Lung microvascular endothelial cell (primary cell): ENCODE results near the gene CCDC73. TPM values are rescaled to one million over a fixed set of nuclear protein-coding genes. Genes with fewer than 3 reads are reported as not detected.
"Not testable (repeated sequence)": the region's sequence is repeated elsewhere in the genome, so short reads cannot be mapped to it uniquely, and the experiment has no call there.

Source experiments
- DNase-seq, 2 donors: peaks; one replicate each; pipeline versions ENCODE4 v3.0.0 to v3.0.0-alpha.2; 2010; ENCODE audit warnings: low read depth in 2 of 2
- total RNA-seq: library from RNA; depleted of rRNA; stranded (reverse); fragments of >200 nt; gene quantifications from 2 replicates; pipeline ENCODE4 v1.2.1, GENCODE V29; 2014

CCDC73 gene
- total RNA-seq, 1 donor from 2014 or later: not detected

GRCh38 chr11:32796425-32796824, 2.0 kb upstream of the CCDC73 start:
- no peak for DNase-seq

- peak; percentile 31 to 59 for DNase-seq
Observed at GRCh38 chr11:32792948-32793475, 1.4 kb downstream of the CCDC73 start.

- DNase-seq: peak in 1 of 2 donors; percentile 4
Observed at GRCh38 chr11:32792111-32792947, 2.1 kb downstream of the CCDC73 start.

DNA sequence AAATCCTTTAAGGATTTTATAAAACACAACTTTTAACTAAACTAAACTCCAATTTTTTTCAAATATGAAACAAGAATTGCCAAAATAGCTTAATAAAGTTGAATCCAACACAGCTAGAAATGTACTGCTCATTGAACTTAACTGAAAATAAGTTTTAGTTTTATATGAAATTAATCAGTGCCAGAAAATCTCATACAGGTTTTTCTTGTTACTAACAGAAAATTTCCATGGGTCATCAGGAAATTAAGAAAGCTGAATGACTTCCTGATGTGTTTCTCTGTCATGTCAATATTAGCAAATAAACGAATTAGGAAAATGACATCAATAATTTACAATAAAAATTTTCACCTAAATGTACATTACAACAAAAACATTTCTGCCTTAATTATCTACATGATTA, 3.5 kb downstream of the CCDC73 start:
- DNase-seq: no peak

DNA sequence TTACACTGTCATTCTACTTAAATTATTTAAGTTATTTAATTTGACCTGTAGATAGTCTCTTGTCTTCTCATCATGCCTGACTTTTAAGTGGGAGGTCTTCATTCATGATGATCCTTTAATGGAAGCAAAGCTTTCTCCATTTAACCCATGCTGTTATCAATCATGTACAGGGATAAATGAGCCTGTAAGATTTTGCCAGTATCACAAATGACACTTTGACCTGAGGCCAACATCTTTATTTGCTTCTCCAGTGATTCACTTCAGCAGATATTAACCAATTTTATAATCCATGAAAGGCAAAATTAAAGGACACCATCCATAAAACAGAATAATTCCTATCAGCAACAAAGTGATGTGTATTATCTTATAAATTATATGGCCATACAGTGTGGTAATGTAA, 7.7 kb downstream of the CCDC73 start:
- no peak for DNase-seq

DNA sequence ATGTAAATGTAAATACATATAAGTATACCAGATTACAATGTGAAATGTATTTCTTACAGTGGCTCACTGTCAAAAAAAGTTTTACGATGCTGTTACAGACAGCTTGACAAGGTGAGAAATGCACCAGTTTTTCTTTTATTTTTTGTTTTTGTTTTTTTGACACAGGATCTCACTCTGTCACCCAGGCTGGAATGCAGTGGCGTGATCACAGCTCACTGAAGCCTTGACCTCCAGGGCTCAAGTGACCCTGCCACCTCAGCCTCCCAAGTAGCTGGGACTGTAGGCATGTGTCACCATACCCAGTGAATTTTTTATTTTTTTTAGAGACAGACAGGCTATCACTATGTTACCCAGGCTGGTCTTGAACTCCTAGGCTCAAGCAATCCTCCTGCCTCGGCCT, 9.2 kb downstream of the CCDC73 start:
- no peak for DNase-seq

DNA sequence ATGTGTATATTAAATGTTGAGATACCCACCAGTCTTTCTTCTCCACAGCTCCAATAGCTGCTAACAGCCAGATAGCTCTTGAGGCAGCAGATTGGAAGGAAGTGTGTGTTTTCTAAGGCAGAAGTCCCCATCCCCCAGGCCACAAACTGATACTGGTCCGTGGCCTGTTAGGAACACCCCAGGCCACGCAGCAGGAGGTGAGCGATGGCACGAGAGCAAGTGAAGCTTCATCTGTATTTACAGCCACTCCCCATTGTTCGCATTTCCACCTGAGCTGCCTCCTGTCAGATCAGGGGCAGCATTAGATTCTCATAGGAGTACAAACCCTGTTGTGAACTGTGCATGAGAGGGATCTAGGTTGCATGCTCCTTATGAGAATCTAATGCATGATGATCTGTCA, 12.7 kb downstream of the CCDC73 start:
- no peak for DNase-seq

DNA sequence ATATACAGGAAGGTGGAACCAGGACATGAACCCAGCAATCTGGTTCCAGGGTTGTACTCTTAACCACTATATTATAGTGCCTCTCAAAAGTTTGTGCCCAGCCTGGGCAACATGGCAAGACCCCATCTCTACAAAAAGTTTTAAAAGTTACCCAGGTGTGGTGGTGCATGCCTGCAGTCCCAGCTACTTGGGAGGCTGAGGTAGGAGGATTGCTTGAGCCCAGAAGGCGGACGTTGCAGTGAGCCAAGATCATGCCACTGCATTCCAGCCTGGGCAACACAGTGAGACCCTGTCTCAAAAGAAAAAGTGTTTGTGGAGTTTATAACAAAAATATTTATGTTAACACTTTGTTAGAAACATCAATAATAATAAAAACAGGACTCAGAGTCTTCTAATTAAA, 13.6 kb downstream of the CCDC73 start:
- not testable (repeated sequence) for DNase-seq

DNA sequence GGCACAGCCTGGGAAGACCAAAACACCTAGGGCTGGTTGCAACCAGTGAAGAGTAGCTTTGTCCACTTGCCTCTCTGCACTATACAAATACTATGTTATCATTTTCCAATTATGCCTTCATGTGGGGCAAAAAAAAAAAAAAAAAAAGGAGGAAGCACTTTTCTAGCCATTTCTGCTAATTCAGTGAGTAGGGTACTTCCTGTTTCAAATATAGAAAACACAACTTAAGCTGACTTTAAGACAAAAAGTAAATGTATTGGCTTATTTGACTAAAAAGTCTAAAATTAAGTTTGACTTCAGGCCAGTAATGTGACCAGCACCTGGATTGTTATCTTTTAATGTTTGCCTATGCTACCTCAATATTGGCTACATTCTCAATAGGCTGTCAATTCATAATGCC, 15.3 kb downstream of the CCDC73 start:
- DNase-seq: no peak

GRCh38 chr11:32775908-32776307, 18.6 kb downstream of the CCDC73 start:
- no peak for DNase-seq

GRCh38 chr11:32774081-32774480, 20.4 kb downstream of the CCDC73 start:
- DNase-seq: no peak

DNA sequence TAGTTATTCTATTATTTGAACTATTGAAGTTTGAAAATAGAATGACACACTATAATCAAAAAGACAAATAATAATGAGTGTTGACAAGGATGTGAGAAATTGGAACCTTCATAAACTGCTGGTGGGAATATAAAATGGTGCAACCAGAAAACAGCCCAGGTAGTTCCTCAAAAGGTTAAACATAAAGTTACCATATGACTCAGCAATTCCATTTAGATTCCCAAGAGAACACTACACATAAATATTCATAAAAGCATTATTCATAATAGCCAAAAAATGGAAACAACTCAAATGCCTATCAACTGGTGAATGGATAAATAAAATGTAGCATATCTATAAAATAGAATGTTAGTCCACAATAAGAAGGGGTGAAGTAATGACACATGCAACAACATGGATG, 21.7 kb downstream of the CCDC73 start:
- DNase-seq: no peak

GRCh38 chr11:32761774-32762173, 32.7 kb downstream of the CCDC73 start:
- DNase-seq: not testable (repeated sequence)

DNA sequence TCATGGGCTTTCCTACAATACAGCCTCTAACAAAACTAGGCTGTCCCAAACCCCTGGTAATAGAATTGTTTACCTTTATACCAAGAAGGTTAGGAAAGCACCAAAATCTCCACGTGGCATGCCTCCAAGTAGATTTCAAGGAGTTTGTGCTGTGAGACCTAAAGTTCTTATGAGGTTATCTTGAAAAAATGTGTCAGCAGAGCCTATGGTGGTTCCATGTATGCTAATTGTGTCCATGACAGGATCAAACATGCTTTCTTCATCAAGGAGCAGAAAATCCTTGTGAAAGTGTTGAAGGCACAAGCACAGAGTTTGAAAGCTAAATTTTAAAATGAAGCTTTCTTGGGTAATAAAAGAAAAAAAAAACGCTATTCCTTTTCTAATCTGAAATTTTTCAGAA, 36.2 kb downstream of the CCDC73 start:
- no peak for DNase-seq

DNA sequence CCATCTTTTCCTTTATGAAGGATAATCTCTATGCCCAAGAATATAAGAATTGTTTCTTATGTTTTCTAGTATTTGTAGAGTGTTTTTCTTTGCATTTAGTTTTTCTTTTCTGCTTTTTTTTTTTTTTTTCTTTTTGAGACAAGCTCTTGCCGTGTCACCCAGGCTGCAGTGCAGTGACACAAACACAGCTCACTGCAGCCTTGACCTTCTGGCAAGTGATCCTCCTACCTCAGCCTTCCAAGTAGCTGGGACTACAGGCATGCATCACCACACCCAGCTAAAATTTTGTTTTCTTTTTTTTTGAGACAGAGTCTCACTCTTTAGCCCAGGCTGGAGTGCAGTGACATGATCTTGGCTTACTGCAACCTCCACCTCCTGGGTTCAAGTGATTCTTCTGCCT, 41.3 kb downstream of the CCDC73 start:
- not testable (repeated sequence) for DNase-seq

DNA sequence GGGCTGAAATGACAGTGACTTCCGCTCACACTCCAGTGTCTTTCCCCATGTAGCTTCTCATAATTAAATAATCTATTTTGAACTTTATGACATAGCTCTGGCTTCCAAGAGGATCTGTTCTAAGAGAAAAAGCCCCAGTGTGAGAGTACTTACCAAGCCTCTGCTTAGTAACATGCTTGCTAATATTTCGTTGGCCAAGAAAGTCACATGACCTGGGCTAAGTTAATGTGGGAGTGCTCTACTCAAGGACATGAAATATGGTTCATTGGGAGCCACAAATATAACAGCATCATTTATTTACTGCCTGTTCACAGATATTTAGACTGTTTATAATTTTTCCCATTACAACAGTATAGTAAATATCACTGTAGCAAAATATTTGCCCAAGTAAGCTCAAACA, 42.5 kb downstream of the CCDC73 start:
- no peak for DNase-seq

- DNase-seq: no peak
Observed at GRCh38 chr11:32751381-32751780, 43.1 kb downstream of the CCDC73 start.

GRCh38 chr11:32729976-32730375, 64.5 kb downstream of the CCDC73 start:
- DNase-seq: no peak

DNA sequence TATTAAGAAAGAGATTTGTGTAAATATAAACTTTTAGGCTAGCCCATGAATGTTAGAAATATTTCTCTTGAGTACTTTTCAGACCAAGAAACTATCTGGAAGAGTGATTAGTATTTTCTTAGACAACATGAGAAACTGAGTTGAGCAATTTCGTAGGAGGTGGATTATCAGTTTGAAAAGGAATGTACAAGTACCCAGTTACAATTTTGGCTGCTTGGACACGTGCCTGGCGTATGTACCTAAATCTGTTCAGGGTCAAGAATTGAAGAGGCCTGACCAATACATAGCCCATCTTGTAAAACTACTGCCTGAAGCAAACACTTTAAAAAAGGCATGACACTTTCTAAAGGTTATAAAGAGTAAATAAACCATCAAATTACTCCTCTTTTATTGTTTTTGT, 71.1 kb downstream of the CCDC73 start:
- DNase-seq: no peak

- DNase-seq: no peak
Observed at GRCh38 chr11:32722255-32722654, 72.2 kb downstream of the CCDC73 start.

DNA sequence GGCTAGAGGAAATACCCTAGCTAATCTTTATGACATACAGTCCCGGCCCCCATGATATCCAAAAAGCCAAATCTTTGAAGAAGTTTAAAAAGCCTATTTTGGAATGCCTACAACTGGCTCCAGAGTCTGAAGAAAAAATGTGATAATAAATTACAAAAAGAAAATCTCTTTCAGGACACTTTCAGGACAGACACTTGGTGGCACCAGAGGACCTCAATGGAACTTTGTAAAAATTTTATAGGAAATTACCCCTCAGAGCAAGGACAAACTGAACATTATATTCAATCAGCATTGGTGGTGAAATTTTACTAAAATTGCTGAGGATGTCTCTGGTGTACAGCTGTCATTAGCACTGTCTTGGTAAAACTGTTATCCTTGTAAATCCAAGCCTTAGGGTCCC, 81.0 kb downstream of the CCDC73 start:
- DNase-seq: peak; percentile 3 to 7

GRCh38 chr11:32708978-32709377, 85.5 kb downstream of the CCDC73 start:
- DNase-seq: not testable (repeated sequence)

GRCh38 chr11:32706985-32707741, 87.3 kb downstream of the CCDC73 start:
- peak; percentile 6 to 75 for DNase-seq
